GM23338 (cell line): ENCODE measurements around the gene RAB40A. TPM values are rescaled to one million over a fixed set of nuclear protein-coding genes. Genes with fewer than 3 reads are reported as not detected.

Experiments used
- ATAC-seq: fragments of 200-7000 bp; cut with Tn5 transposase; 3 replicates; pipeline ENCODE4 v1.9.1; 2020
- DNase-seq: peaks from one replicate; pipeline ENCODE4 v3.0.0-alpha.2; 2015; ENCODE audit warnings: low spot score
- H2AFZ ChIP-seq: fragments of 200-600 bp; sonication (generic); 2 replicates; pipeline ENCODE4 v1.8.0; 2016; ENCODE audit warnings: antibody characterized with exemption, mild to moderate bottlenecking, moderate library complexity
- H3F3A ChIP-seq: fragments of 200-600 bp; sonication (generic); replicated peaks from 2 replicates; pipeline ENCODE4 v1.8.0; 2017; ENCODE audit warnings: antibody characterized with exemption, mixed run types, low read depth
- H3K27ac ChIP-seq: fragments of 200-600 bp; sonication (generic); 2 replicates; pipeline ENCODE4 v1.6.1; 2016; ENCODE audit warnings: low read depth
- H3K27me3 ChIP-seq: fragments of 200-600 bp; sonication (generic); 2 replicates; pipeline ENCODE4 v1.8.0; 2016; ENCODE audit warnings: mild to moderate bottlenecking, mixed run types, moderate library complexity; ENCODE audit not compliant: insufficient read depth
- H3K36me3 ChIP-seq: fragments of 200-600 bp; sonication (generic); 2 replicates; pipeline ENCODE4 v1.8.0; 2016; ENCODE audit warnings: mild to moderate bottlenecking; ENCODE audit not compliant: insufficient read depth
- H3K4me1 ChIP-seq: fragments of 200-600 bp; sonication (generic); 2 replicates; pipeline ENCODE4 v1.8.0; 2016; ENCODE audit warnings: mild to moderate bottlenecking, moderate library complexity; ENCODE audit not compliant: insufficient read depth
- H3K4me2 ChIP-seq: fragments of 200-600 bp; sonication (generic); 2 replicates; pipeline ENCODE4 v1.7.1; 2017; ENCODE audit warnings: mixed run types
- H3K4me3 ChIP-seq: fragments of 200-600 bp; sonication (generic); 2 replicates; pipeline ENCODE4 v1.6.1; 2016; ENCODE audit warnings: mixed run types
- H3K79me2 ChIP-seq: fragments of 200-600 bp; sonication (generic); replicated peaks from 2 replicates; pipeline ENCODE4 v1.8.0; 2017; ENCODE audit warnings: mild to moderate bottlenecking; ENCODE audit not compliant: insufficient read depth
- H3K9me2 ChIP-seq: fragments of 200-600 bp; sonication (generic); 2 replicates; pipeline ENCODE4 v1.8.0; 2017; ENCODE audit not compliant: insufficient read depth
- H4K20me1 ChIP-seq: fragments of 200-600 bp; sonication (generic); replicated peaks from 2 replicates; pipeline ENCODE4 v1.8.0; 2017; ENCODE audit warnings: mild to moderate bottlenecking; ENCODE audit not compliant: insufficient read depth
- H3K27ac Mint-ChIP-seq: 2 replicates; pipeline ENCODE4 v1.8.0; 2020; ENCODE audit warnings: inconsistent platforms, mild to moderate bottlenecking, moderate library complexity, mixed read lengths
- H3K27me3 Mint-ChIP-seq: 3 replicates; pipeline ENCODE4 v1.8.0; 2022; ENCODE audit warnings: low read depth, mild to moderate bottlenecking, moderate library complexity, mixed read lengths, inconsistent platforms; ENCODE audit not compliant: insufficient read depth, poor library complexity
- H3K36me3 Mint-ChIP-seq: 3 replicates; pipeline ENCODE4 v1.8.0; 2021; ENCODE audit warnings: low read depth, mild to moderate bottlenecking, inconsistent platforms, moderate library complexity, mixed read lengths
- H3K4me1 Mint-ChIP-seq: 3 replicates; pipeline ENCODE4 v1.8.0; 2020; ENCODE audit warnings: mild to moderate bottlenecking, inconsistent platforms, mixed read lengths
- H3K4me3 Mint-ChIP-seq: 3 replicates; pipeline ENCODE4 v1.8.0; 2021; ENCODE audit warnings: moderate library complexity, mild to moderate bottlenecking, inconsistent platforms, mixed read lengths
- H3K9me3 Mint-ChIP-seq: 3 replicates; pipeline ENCODE4 v1.8.0; 2020; ENCODE audit warnings: moderate library complexity, mild to moderate bottlenecking, inconsistent platforms, mixed read lengths
- EZH2 ChIP-seq: fragments of 200-600 bp; sonication (generic); IDR thresholded peaks from one replicate; pipeline ENCODE4 v1.8.0; 2017; ENCODE audit warnings: antibody characterized with exemption, mild to moderate bottlenecking, low read depth; ENCODE audit not compliant: unreplicated experiment
- EZH2phosphoT487 ChIP-seq: fragments of 200-600 bp; sonication (generic); IDR thresholded peaks from one replicate; pipeline ENCODE4 v1.8.1; 2018; ENCODE audit warnings: antibody characterized with exemption; ENCODE audit not compliant: unreplicated experiment
- NANOG ChIP-seq: IDR thresholded peaks from 2 replicates; pipeline ENCODE4 v1.6.1; 2016; ENCODE audit warnings: antibody characterized with exemption, borderline replicate concordance
- POLR2AphosphoS5 ChIP-seq: IDR thresholded peaks from 2 replicates; pipeline ENCODE4 v1.6.1; 2016; ENCODE audit warnings: antibody characterized with exemption, low read depth
- STAT1 ChIP-seq: IDR thresholded peaks from one replicate; pipeline ENCODE4 v1.6.1; 2016; ENCODE audit warnings: antibody characterized with exemption; ENCODE audit not compliant: unreplicated experiment
- ZNF114 ChIP-seq: fragments of 250-450 bp; sonication (Bioruptor Pico); IDR thresholded peaks from 2 replicates; pipeline ENCODE4 v1.5.0; 2020; ENCODE audit warnings: mild to moderate bottlenecking, moderate library complexity
- ZNF331 ChIP-seq: fragments of 250-450 bp; sonication (Bioruptor Pico); IDR thresholded peaks from 2 replicates; pipeline ENCODE4 v1.5.0; 2020; ENCODE audit warnings: low read depth, mild to moderate bottlenecking, moderate library complexity
- polyA plus RNA-seq: library from polyadenylated mRNA; unstranded; fragments of >200 nt; fragmentation: Nextera tagmentation; extraction: Ambion mirVana; gene quantifications from 2 replicates; pipeline ENCODE4 v1.2.1, GENCODE V29; 2016
- total RNA-seq: library from RNA; depleted of rRNA; stranded (reverse); fragments of >200 nt; shearing (Covaris generic); gene quantifications from 2 replicates; pipeline ENCODE4 v1.2.3, GENCODE V29; 2014
- TF ChIP-seq, protein P1 (sequence below), 2 experiments: fragments of 200-600 bp in 1 of 2; sonication (generic) in 1 of 2; conservative IDR thresholded peaks; 2 replicates each; pipeline versions ENCODE4 v1.5.1 to v1.6.1; 2016 to 2017; ENCODE audit warnings: antibody characterized with exemption in 2 of 2, low read depth in 2 of 2, mild to moderate bottlenecking in 2 of 2, moderate library complexity in 1 of 2
- TF ChIP-seq, protein P2 (sequence below): IDR thresholded peaks from one replicate; pipeline ENCODE4 v1.6.1; 2018; ENCODE audit warnings: antibody characterized with exemption; ENCODE audit not compliant: unreplicated experiment
- TF ChIP-seq, protein P3 (sequence below): IDR thresholded peaks from 2 replicates; pipeline ENCODE4 v1.6.1; 2016; ENCODE audit warnings: antibody characterized with exemption

Gene RAB40A
- total and polyA plus RNA-seq, 2 experiments from 2014 or later: 2.0 TPM; not detected in 1

DNA sequence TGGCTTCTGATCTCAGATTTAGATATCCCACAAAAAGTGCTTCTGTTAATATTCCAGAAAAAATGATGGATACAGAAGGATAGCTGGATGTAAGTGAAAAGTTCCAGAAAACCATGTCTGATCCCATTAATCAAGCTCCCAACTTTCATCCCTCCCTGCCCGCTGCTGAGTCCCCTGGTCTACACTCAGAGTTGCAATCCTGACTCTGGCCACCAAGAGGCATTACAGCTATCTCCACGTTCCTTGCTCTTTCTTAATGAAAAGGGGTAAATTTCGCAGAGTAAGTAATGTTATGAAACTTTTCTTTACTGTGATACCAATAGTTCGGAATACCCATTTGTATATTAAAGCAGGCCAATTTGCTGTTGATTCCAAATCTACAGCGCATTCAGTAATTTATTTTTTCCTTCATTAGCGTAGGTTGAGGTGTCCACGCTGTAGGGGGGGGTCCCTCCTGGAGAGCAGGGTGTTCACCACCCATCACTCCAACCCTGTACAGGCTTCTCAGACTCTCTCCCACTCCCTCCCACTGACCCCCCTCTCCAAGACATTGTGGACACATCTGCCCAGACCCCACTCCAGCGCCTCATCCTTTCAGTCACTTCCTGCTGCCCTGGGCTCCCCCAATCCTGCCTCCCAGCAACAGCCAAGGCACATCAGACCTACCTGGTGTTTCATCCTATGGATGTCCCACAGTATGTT is 55.1 kb downstream of the RAB40A start:
- Histone ChIP-seq H3K4me1 (no peaks in the 10 kb centered on the region), H3F3A (no peaks in the 10 kb centered on the region), H3K36me3 (no peaks in the 10 kb centered on the region), H3K4me3 (no peak overlapping the region), H3K27ac (no peak overlapping the region), H4K20me1 (no peaks in the 10 kb centered on the region), H3K9me2 (no peaks in the 10 kb centered on the region), H3K4me2 (no peak overlapping the region), H2AFZ (no peak overlapping the region), H3K27me3 (no peaks in the 10 kb centered on the region), H3K79me2 (no peaks in the 10 kb centered on the region)
- peaks cover 2% of the 10 kb centered on the region for H3K27me3 Mint-ChIP-seq
- H3K9me3 Mint-ChIP-seq: peaks cover 15% of the 10 kb centered on the region
- H3K27ac Mint-ChIP-seq: no peak overlapping the region
- DNase-seq (peak; percentile 67), ATAC-seq (peak; percentile 94)
- no peak for TF ChIP-seq ZNF114 (CRISPR knock-in tag)
- TF ChIP-seq STAT1: no peak
- TF ChIP-seq, protein P1, sequence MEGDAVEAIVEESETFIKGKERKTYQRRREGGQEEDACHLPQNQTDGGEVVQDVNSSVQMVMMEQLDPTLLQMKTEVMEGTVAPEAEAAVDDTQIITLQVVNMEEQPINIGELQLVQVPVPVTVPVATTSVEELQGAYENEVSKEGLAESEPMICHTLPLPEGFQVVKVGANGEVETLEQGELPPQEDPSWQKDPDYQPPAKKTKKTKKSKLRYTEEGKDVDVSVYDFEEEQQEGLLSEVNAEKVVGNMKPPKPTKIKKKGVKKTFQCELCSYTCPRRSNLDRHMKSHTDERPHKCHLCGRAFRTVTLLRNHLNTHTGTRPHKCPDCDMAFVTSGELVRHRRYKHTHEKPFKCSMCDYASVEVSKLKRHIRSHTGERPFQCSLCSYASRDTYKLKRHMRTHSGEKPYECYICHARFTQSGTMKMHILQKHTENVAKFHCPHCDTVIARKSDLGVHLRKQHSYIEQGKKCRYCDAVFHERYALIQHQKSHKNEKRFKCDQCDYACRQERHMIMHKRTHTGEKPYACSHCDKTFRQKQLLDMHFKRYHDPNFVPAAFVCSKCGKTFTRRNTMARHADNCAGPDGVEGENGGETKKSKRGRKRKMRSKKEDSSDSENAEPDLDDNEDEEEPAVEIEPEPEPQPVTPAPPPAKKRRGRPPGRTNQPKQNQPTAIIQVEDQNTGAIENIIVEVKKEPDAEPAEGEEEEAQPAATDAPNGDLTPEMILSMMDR (conservative IDR thresholded peaks at IDR 0.05; ENCODE audit: low read depth in 2 of 2): peak; percentile 41 to 43
- no peak for TF ChIP-seq NANOG
- no peak for TF ChIP-seq EZH2
- TF ChIP-seq, protein P2, sequence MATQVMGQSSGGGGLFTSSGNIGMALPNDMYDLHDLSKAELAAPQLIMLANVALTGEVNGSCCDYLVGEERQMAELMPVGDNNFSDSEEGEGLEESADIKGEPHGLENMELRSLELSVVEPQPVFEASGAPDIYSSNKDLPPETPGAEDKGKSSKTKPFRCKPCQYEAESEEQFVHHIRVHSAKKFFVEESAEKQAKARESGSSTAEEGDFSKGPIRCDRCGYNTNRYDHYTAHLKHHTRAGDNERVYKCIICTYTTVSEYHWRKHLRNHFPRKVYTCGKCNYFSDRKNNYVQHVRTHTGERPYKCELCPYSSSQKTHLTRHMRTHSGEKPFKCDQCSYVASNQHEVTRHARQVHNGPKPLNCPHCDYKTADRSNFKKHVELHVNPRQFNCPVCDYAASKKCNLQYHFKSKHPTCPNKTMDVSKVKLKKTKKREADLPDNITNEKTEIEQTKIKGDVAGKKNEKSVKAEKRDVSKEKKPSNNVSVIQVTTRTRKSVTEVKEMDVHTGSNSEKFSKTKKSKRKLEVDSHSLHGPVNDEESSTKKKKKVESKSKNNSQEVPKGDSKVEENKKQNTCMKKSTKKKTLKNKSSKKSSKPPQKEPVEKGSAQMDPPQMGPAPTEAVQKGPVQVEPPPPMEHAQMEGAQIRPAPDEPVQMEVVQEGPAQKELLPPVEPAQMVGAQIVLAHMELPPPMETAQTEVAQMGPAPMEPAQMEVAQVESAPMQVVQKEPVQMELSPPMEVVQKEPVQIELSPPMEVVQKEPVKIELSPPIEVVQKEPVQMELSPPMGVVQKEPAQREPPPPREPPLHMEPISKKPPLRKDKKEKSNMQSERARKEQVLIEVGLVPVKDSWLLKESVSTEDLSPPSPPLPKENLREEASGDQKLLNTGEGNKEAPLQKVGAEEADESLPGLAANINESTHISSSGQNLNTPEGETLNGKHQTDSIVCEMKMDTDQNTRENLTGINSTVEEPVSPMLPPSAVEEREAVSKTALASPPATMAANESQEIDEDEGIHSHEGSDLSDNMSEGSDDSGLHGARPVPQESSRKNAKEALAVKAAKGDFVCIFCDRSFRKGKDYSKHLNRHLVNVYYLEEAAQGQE: no peak
- H3K36me3 Mint-ChIP-seq: peaks cover 28% of the 10 kb centered on the region
- H3K4me3 Mint-ChIP-seq: no peak overlapping the region
- peaks cover 8% of the 10 kb centered on the region; the same call in 2 of the 3 replicates for H3K4me1 Mint-ChIP-seq

DNA sequence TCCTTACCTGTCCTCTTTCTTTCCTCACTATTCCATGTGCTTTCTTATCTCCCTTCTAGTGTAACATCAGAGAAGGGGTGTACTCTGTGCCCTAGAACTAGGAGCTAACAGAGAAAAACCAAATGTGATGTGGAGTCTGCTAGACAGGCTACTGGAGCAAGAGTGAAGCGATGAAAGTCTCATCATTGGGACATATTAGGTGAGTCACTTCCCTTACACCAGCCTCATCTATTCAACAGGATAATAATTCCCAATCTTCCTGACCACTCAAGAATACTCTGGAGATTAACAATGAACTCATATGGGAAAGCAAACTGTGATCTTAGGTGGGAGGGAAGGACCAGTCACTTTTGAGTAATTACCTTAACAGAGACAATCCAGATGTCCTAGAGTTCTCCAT is 58.1 kb downstream of the RAB40A start:
- H2AFZ ChIP-seq: no peak overlapping the region
- DNase-seq (no peak), ATAC-seq (no peak)
- Mint-ChIP-seq H3K4me3 (no peak overlapping the region), H3K36me3 (peaks cover 30% of the 10 kb centered on the region), H3K27me3 (peaks cover 4% of the 10 kb centered on the region), H3K9me3 (peaks cover 15% of the 10 kb centered on the region), H3K4me1 (peaks cover 8% of the 10 kb centered on the region; the same call in 2 of the 3 replicates), H3K27ac (no peak overlapping the region)
- H3K36me3 ChIP-seq: no peaks in the 10 kb centered on the region
- H4K20me1 ChIP-seq: no peaks in the 10 kb centered on the region
- H3K4me3 ChIP-seq: no peak overlapping the region
- no peaks in the 10 kb centered on the region for H3K79me2 ChIP-seq
- H3K4me1 ChIP-seq: no peaks in the 10 kb centered on the region
- no peak overlapping the region for H3K4me2 ChIP-seq
- no peaks in the 10 kb centered on the region for H3K27me3 ChIP-seq
- no peak overlapping the region for H3K27ac ChIP-seq
- H3K9me2 ChIP-seq: no peaks in the 10 kb centered on the region
- no peaks in the 10 kb centered on the region for H3F3A ChIP-seq
- TF ChIP-seq, protein P1 (conservative IDR thresholded peaks at IDR 0.05; ENCODE audit: low read depth in 2 of 2): no peak
- no peak for TF ChIP-seq ZNF114 (CRISPR knock-in tag)
- no peak for TF ChIP-seq STAT1
- TF ChIP-seq POLR2AphosphoS5: no peak
- TF ChIP-seq EZH2phosphoT487: no peak
- TF ChIP-seq, protein P2: no peak
- TF ChIP-seq, protein P3, sequence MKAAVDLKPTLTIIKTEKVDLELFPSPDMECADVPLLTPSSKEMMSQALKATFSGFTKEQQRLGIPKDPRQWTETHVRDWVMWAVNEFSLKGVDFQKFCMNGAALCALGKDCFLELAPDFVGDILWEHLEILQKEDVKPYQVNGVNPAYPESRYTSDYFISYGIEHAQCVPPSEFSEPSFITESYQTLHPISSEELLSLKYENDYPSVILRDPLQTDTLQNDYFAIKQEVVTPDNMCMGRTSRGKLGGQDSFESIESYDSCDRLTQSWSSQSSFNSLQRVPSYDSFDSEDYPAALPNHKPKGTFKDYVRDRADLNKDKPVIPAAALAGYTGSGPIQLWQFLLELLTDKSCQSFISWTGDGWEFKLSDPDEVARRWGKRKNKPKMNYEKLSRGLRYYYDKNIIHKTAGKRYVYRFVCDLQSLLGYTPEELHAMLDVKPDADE: no peak
- TF ChIP-seq ZNF331: no peak
- TF ChIP-seq EZH2: no peak
- no peak for TF ChIP-seq NANOG
